ENCODE results near the gene CPSF3. TPM values are rescaled to one million over a fixed set of nuclear protein-coding genes. Genes with fewer than 3 reads are reported as not detected.

Gene CPSF3
- total RNA-seq, 6 donors from 2014 or later = 11.3 to 41.0 (median 22.5) TPM

GRCh38 chr2:9418746-9419145, 4.7 kb upstream of the CPSF3 start:
- Histone ChIP-seq H3K27ac (no peak overlapping the region), H3K36me3 (peaks cover 0 to 22% (median under 1%) of the 10 kb centered on the region in 4 donors), H3K4me3 (no peak overlapping the region), H3K9me3 (no peaks in the 10 kb centered on the region), H3K27me3 (no peaks in the 10 kb centered on the region), H3K4me1 (peaks cover 9 to 17% (median 11%) of the 10 kb centered on the region in 4 donors)
- 86 to 94% methylated on average over 4 of the region's 4 CpGs for WGBS, 2 donors
- no peak for TF ChIP-seq EP300 (IDR thresholded peaks at IDR 0.05)
- TF ChIP-seq, protein P1, sequence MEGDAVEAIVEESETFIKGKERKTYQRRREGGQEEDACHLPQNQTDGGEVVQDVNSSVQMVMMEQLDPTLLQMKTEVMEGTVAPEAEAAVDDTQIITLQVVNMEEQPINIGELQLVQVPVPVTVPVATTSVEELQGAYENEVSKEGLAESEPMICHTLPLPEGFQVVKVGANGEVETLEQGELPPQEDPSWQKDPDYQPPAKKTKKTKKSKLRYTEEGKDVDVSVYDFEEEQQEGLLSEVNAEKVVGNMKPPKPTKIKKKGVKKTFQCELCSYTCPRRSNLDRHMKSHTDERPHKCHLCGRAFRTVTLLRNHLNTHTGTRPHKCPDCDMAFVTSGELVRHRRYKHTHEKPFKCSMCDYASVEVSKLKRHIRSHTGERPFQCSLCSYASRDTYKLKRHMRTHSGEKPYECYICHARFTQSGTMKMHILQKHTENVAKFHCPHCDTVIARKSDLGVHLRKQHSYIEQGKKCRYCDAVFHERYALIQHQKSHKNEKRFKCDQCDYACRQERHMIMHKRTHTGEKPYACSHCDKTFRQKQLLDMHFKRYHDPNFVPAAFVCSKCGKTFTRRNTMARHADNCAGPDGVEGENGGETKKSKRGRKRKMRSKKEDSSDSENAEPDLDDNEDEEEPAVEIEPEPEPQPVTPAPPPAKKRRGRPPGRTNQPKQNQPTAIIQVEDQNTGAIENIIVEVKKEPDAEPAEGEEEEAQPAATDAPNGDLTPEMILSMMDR (IDR thresholded peaks at IDR 0.05) = no peak
- TF ChIP-seq POLR2A (IDR thresholded peaks at IDR 0.05) = no peak
- ATAC-seq (ENCODE audit: low FRiP score in 2 of 2) = no peak
- no peak for DNase-seq

- Histone ChIP-seq H3K4me1 (peaks cover 14 to 24% (median 16%) of the 10 kb centered on the region in 4 donors), H3K27ac (no peak overlapping the region), H3K27me3 (no peaks in the 10 kb centered on the region), H3K9me3 (no peaks in the 10 kb centered on the region), H3K36me3 (peaks cover 0 to 15% (median 0%) of the 10 kb centered on the region in 4 donors), H3K4me3 (no peak overlapping the region)
- TF ChIP-seq EP300 (IDR thresholded peaks at IDR 0.05) (no peak), POLR2AphosphoS5 (IDR thresholded peaks at IDR 0.05) (no peak), POLR2A (IDR thresholded peaks at IDR 0.05) (no peak)
- TF ChIP-seq, protein P1 (IDR thresholded peaks at IDR 0.05) = no peak
- DNase-seq = no peak
- WGBS, 2 donors = 79 to 85% methylated on average over 3 of the region's 3 CpGs
- no peak for ATAC-seq (ENCODE audit: low FRiP score in 2 of 2)
Observed at GRCh38 chr2:9419541-9419940, 3.9 kb upstream of the CPSF3 start.

DNA sequence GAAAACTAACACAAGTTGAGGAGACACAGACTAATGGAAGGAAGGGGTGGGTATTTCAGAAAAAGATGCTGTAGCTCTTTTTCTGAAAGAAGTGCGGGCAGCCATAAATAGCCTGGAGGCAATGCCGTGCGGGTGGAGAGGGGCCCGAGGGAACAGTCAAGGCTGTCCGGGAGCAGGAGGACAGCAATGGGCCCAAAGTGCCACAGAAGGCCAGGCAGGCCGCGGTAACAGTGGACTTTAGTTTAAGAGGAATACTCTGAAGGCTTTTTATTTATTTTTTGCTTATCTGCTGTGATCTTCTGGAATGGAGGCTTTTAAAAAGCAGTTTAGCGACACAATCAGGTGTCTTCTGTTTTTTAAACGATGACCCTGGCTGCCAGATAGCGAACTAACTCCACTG, 3.0 kb upstream of the CPSF3 start:
- no peak for DNase-seq
- WGBS, 2 donors = 88 to 90% methylated on average over 10 of the region's 10 CpGs
- H3K27ac ChIP-seq = no peak overlapping the region

DNA sequence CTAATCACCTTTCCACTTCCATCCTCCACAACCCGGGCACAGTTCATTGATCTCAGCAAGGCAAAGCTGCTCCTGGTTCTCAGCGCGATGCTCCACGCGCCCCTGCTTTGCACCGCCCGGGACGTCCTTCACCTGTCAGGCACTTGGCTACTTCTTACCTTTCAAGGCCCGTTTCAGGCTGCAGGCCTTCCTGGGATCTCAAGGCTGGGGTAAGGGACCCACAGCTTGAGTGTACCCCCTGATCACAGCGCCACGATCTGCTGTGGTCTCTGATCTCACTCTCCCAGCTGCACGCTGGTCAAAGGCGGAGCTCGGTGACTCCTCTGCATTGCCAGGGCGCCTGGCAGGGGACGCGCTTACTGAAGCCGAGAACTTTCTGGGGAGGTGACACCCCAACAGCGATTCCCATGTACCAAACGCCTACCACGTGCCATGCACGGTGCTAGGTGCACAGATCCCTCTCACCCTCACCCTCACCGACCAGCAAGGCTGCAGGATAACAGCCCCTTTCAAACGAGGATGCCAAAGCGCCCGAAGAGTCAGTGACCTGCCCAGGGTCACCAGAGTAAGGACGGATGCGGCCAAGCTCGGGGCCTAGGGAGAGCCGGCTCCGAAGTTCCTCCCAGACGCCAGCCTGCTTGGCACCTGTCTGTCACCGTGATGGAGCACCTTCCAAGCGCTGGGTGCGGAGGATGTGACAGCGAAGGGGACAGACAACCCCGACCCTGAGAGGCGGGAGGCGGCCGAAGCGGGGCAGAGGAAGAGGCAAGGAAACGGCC, 944 bp upstream of the CPSF3 start:
- Histone ChIP-seq H3K4me1 (peaks cover 17 to 31% (median 23%) of the 10 kb centered on the region in 4 donors), H3K4me3 (peak overlapping the region; percentile 78 to 99 (median 91)), H3K27ac (peak overlapping the region; percentile 87 to 95 (median 90)), H3K9me3 (no peaks in the 10 kb centered on the region), H3K27me3 (no peaks in the 10 kb centered on the region), H3K36me3 (peaks cover 0 to 4% (median 0%) of the 10 kb centered on the region in 4 donors)
- ATAC-seq (ENCODE audit: low FRiP score in 2 of 2) = peak; percentile 19 to 48
- TF ChIP-seq POLR2A (IDR thresholded peaks at IDR 0.05) = no peak
- TF ChIP-seq EP300 (IDR thresholded peaks at IDR 0.05) = no peak
- TF ChIP-seq, protein P1 (IDR thresholded peaks at IDR 0.05) = no peak
- TF ChIP-seq POLR2AphosphoS5 (IDR thresholded peaks at IDR 0.05) = no peak
- 11% methylated on average over 29 to 35 of the region's 42 CpGs for WGBS, 2 donors
- DNase-seq = peak; percentile 50 to 75

More for the DNA sequence above, 3.0 kb upstream of the CPSF3 start:
- Histone ChIP-seq H3K4me1 (peaks cover 17 to 31% (median 23%) of the 10 kb centered on the region in 4 donors), H3K9me3 (no peaks in the 10 kb centered on the region), H3K36me3 (peaks cover 0 to 15% (median 0%) of the 10 kb centered on the region in 4 donors), H3K4me3 (no peak overlapping the region), H3K27me3 (no peaks in the 10 kb centered on the region)
- no peak for ATAC-seq (ENCODE audit: low FRiP score in 2 of 2)
- TF ChIP-seq POLR2A (IDR thresholded peaks at IDR 0.05) = no peak
- no peak for TF ChIP-seq EP300 (IDR thresholded peaks at IDR 0.05)
- TF ChIP-seq, protein P1 (IDR thresholded peaks at IDR 0.05) = no peak
- no peak for TF ChIP-seq POLR2AphosphoS5 (IDR thresholded peaks at IDR 0.05)
